NCI-H2196 treated with DMSO at 0.1 percent for 48 hours (cell line): ENCODE measurements around the gene COBLL1.
A peak's percentile ranks its signal among the peaks of the same experiment; 100 is the strongest.
"Not testable (repeated sequence)": the region's sequence is repeated elsewhere in the genome, so short reads cannot be mapped to it uniquely, and the experiment has no call there.

Experiments
- DNase-seq: peaks from one replicate; lab custom pipeline; 2025; ENCODE audit not compliant: unreplicated experiment; lab: John Stamatoyannopoulos, UW

COBLL1 gene

DNA sequence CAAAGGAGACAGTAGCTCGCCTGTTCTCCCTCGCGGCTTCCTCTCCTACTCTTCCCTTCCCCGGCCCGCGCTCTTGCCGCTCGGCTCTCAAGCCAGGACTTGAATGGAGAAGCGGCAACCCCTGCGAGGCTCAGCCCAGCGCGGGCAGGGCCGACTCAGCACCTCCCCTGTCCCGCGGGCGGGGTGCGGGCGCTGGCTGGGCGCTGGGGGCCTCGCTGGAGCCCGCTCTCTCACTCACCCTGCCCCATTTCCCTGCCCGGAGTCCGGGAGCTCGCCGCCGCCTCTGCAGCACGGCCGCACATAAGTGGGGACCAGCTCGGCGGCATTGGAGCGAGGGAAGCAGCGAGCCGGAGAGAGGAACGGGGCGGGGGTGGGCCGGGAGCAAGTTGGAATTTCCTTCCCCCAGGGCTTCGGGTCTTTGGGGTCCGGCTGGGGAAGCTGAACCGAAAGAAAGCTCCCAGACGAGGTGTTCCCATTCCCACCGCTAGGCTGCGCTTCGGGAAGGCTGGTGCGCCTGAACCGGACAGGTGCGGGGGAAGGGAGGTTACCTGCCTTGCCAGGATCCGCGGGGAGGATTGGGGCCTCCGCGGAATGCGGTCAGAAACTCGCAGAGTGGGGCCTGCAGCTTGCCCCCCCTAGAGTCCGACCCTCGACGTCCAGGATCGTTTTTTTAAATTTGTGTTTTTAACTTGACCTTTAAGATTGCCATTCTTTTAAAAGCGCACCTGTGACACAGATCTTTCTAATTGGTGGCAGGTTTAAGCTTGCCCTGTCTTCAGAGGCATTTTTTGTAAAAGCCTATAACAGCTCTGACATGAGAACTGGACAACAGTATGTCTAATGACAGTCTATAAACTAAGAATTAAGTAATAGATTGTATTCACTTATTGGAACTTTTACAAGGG is at the start of gene COBLL1:
COBLL1 (minus strand) TSS at position 105 of the 905 bp plus-strand sequence. CDS start 627 bp downstream, outside the sequence.
- DNase-seq = peak; percentile 65

DNA sequence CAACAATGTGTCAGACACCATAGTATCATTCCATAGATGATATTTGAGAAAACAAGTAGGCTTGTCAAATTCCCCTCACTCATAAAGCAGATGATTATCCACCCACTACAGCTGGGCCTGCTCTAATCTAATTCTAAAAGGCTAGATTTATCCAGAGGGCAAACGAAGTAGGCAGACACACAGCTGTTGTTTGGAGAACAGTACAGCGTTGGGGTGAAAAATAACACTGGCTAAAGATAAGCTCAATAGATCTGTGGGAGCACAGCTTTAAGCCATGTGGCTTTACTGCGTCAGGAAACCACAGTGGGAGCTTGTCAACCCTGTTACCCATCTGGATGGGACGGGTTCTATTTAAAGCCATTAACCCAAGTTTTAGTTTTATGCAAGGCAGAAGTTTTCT is 48.9 kb upstream of the COBLL1 start:
- DNase-seq = no peak

DNA sequence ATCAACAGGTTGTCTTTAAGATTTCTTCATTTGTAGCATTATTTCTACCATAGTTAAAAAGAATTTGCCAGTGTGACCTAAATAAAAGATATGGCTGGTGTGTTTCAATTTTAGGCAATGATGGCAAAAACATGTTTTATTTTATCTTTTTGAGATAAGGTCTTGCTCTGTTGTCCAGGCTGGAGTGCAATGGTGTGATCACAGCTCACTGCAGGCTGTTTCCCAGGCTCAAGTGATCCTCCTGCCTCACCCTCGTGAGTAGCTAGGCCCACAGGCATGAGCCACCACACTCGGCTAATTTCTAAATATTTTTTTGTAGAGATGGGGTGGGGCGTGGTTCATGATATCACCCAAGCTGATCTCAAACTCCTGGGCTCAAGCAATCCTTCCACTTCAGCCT is 47.0 kb upstream of the COBLL1 start:
- DNase-seq = no peak

- no peak for DNase-seq
These were observed 46.0 kb upstream of the COBLL1 start for GRCh38 chr2:164887434-164888144.

DNA sequence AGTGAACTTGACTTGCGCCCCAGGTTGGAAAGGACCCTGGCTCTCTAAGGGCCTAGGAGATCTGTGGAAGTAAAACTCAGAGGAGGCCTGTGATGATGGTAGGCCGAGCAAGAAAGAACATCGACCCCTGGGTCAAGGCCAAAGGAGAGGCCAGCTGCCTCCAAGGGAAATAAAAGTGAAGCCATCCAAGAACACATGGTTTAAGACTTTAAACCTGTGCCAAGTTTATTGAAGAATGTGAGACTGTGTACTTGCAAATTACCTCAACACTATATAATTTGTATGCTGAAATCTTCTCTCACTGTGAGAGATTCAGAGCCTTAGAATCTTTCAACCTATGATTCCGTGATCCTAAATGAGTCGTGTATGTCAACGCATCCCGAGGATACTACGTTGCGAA is 40.7 kb upstream of the COBLL1 start:
- no peak for DNase-seq

GRCh38 chr2:164881524-164881923 is 39.9 kb upstream of the COBLL1 start:
- no peak for DNase-seq

DNA sequence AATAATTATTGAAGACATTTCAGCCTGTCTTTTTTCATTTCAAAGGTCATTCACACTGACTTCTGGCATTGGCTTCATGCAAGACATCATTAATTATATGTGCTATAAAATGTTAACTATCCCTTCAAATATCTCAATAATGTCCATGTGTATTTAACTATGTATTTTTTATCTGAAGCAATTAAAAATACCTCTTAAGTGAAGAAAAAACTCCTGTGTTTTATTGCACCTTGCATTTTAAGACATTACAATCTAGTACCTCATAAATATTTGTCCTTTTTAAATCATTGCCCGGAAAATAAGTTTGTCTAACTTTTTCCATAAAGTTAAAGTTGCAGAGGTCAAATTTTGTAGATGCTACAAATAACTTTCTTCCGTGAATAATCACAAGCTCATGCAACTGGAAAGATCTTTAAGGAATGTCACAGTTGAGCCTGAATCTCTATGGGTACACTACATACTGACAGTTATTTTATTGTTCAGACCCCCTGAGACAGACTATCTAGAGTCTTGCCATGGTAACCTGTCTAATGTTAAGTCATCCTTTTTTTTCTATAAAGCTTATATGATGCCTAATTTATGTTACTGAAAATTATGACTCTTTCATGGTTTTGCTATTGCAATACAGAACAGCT is 38.4 kb upstream of the COBLL1 start:
- no peak for DNase-seq

DNA sequence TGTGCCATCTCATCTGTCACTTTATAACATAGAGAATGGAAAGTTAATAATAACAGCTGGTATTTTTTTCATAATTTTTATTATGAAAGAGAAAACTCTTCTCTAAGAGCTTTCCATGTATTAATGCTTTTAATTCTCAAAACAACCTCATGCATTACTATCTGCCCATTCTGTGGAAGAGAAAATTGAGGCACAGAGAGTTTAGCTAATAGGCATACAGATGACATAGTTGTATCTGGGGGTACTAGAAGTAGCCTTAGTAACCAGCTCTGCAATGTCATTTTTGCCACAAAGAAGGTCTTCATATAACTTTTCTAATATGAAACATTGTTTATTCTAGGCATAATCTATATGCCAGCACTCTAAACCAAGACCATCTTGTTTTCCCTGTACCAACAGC is 36.3 kb upstream of the COBLL1 start:
- DNase-seq = no peak

GRCh38 chr2:164877169-164877568 is 35.5 kb upstream of the COBLL1 start:
- DNase-seq = no peak

DNA sequence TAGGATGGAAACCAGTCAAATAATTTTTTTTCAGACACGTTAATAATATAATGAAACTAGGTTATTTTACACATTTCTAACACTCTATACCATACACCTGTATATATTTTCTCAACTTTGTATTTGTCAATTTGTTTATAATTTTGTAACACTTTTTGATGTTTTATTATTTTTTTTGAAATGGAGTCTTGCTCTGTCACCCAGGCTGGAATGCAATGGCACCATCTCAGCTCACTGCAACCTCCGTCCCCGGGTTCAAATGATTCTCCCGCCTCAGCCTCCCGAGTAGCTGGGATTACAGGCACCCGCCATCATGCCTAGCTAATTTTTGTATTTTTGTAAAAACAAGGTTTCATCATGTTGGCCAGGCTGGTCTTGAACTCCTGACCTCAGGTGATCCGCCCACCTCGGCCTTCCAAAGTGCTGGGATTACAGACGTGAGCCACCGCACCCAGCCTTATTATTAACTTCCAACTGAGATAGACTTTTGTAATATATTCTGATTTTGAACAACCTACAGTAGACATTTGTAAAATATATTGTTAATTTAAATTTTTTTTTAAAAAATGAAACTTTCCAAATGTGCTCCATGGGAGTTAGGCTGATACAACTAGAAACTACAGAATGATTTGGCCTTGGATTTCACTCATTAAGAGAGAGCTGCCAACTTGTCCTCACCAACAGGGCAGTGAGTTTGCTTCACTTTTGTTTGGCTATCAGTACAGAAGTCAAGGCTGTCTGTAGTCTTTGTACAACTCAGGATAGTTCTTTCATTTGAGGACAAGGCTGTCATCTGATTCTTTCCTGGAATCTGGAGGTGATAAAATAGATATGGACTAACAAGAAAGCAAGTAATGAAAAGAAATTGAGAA is 33.9 kb upstream of the COBLL1 start:
- no peak for DNase-seq

DNA sequence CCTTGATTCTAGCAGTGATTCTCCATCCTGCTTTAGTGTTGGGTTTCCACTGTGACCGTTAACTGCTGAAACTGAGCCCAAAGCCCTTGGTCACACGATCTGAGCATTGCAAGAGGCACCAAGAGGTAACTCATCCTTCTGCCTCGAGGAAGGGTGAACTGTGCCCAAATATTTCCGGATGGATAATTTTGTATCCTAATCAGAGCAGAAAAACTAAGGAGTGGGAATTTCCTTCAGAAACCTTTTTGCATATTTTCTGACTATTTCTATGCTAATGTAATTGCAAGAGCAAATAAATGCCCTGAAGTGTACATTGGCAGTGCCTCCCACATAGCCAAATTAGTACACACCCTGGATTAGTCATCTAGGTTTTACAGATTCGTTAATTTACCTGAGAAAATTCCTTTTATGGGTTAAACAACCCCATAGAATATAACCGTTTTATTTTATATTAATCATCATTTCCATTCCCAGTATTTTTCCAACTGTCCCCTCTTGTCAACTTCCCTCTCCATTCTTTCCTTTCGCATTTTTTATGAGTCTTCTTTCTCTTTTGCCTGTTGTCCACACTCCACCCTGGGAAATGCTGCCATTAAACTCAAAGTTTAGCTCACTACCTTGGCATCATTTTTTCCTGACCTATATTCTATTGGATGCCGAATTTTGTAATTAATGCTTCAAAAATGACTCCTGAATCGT is 31.7 kb upstream of the COBLL1 start:
- peak; percentile 57 for DNase-seq

DNA sequence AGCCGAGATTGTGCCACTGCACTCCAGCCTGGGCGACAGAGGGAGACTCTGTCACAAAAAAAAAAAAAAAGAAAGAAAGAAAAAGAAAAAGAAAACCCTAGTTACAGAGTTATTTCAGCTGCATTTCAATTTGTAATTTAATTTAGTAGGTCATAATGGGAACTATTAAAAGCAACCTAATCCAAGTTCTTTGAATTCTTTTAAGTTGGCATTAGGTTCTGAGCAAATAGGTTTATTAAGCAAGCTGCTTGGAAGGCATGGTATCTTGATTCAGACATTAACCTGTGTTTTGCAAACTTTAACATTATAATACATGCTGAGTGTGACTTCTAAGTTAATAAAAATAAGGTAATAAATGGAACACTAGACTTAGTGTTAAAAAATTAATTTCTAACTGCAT is 29.8 kb upstream of the COBLL1 start:
- no peak for DNase-seq

- DNase-seq = no peak
These were observed 27.8 kb upstream of the COBLL1 start for GRCh38 chr2:164869420-164869772.

DNA sequence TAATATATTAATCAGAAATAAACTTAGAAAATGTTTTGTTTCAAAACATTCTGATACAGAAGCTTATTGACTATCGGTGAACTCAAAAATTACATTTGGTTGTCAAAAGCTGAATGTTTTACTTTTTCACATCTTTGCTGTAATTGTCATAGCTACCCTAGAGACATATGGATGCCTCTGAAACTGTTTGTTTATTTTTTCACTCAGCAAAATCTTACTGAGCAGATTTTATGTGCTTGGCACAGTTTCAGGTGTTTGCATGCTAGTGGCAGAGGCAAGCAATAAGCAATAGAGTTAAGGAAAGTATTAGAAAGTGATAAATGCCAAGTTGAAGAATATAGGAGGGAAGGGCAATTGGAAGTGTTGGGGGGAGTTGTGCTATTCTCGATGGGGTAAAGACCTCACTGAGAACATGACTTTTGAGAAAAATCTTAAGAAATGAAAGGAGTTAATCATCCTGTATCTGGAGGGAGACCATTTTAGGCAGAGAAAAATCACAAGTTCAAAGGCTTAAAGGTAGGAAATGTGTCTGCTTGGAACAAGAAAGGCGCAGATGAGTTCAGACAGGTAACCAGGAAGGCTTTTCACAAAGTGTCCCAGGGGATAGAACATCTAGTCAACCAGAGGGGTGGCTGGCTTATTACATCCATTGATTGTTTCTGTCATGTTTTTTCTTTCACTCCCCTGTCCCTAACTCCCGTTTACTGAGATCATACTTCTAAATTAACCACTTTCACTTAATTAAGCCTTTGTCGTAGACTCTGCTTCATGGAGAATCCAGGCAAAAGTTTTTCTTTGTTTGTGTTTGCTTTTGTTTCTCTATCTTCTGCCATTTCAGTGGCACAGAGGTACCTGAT is 27.2 kb upstream of the COBLL1 start:
- no peak for DNase-seq

DNA sequence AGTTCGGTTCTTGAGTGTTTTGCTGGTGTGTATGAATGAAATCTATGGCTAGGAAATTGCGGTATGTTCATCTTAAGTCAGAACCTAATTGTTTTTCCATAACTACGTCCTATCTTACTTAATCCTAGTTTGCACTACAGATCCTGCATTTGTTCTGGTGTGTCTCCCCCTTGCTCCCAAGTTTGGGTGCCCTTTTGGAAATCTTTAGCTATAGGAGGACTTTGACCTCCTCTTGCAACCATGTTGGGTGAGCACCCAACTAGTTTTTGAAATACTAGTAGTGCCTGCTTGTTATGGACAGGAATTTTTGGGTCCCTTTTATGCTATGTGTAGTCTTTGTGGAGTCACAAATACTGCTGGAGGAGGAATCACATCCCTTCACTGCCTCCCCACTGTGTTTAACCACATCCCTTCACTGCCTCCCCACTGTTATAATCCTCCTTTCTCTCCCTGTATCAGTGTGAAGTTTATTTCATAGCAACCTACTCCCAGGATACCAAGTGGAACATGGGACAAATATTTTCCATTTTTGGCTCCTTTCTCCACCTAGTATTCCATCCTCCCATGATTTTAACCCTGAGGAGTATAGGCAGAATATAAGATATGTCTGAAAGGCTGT is 26.3 kb upstream of the COBLL1 start:
- DNase-seq = no peak

DNA sequence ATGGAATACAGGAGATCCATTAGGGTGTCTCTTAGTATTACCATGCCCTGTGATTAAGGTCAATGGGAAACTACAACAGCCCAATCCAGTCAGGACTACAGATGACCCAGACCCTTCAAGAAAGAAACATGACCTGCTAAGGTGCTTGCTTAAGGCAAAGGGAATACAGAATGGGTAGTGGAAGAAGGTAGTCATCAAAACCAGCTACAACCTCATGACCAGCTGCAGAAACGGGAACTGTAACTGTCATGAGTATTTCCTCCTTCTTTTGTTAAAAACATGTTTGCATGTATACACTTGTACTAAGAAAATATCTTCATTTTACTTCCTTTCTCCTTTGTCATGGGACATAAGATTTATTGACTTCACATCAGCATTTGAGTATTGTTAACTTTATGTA is 24.8 kb upstream of the COBLL1 start:
- DNase-seq = not testable (repeated sequence)

- DNase-seq = no peak
These were observed 19.0 kb upstream of the COBLL1 start for GRCh38 chr2:164860694-164861042.

DNA sequence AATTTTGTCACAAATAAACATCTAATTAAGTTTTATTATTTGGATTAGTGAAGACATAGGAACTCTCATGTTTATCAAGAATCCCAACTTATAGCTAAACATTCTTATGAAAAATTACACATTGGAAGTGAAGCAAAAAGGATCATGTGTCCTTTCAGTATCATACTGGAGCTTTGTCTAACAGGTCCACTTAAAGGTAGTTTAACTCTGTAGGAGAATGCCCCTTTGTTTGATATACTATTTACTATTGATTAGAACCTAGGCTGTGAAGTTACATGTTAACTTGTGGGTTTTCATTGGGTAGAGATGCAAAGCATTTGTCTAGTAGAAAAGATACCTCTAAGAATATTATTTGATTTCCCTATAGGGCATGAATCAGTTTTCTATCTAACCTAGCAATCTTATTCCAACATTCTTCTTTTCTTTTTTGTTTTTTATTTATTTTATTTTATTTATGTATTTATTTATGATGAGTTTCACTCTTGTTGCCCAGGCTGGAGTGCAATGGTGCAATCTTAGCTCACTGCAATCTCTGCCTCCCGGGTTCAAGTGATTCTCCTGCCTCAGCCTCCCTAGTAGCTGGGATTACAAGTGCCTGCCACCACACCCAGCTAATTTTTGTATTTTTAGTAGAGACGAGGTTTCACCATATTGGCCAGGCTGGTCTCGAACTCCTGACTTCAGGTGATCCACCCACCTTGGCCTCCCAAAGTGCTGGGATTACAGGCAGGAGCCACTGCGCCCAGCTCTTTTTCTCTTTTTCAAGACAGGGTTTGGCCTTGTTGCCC is 18.5 kb upstream of the COBLL1 start:
- not testable (repeated sequence) for DNase-seq
